Activated CD8-positive, alpha-beta memory T cell treated with anti-CD3 and anti-CD28 coated beads for 36 hours (primary cell): ENCODE data around the gene GORASP1. TPM values are rescaled to one million over a fixed set of nuclear protein-coding genes. Genes with fewer than 3 reads are reported as not detected.

Experiments used
- CTCF ChIA-PET: fragments of 350-600 bp; sonication (Branson Sonifier 250); formaldehyde crosslinking; loops from one replicate; lab custom pipeline; 2021; ENCODE audit warnings: antibody characterized with exemption; lab: Charles Lee
- POLR2A ChIA-PET: fragments of 350-600 bp; sonication (Branson Sonifier 250); formaldehyde crosslinking; loops from one replicate; lab custom pipeline; 2021; ENCODE audit warnings: antibody characterized with exemption; lab: Charles Lee
- total RNA-seq, 2 experiments: library from RNA; stranded (reverse); gene quantifications; one replicate each; pipeline ENCODE4 v1.2.3, GENCODE V29; 2021

The GORASP1 gene
- total RNA-seq, 2 experiments from 2014 or later = 22.3 to 24.2 TPM

DNA sequence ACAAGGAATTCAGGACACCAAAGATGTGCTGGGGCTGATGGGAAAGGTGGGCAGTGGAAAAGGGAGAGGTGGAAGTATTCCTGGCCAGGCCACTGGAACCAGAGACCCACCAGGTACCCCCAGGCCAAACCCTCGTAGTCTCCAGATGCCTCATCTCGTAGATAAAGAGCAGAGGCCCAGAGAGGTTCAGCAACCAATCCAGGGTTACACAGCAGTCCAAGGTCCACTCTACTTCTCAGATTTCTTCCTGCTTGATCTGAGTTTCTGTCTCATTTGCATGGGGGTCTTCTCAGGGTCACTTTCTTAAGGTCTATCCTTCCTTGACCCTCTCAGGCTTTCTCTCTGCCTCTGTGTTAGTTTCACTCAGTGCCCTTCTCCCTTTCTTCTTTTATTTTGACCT lies 5.1 kb upstream of the GORASP1 start:
- ChIA-PET POLR2A (no interaction called here), CTCF (no interaction called here)

GRCh38 chr3:39112113-39112512 lies 4.7 kb upstream of the GORASP1 start:
- ChIA-PET POLR2A (no interaction called here), CTCF (no interaction called here)

- POLR2A ChIA-PET = no interaction called here
- CTCF ChIA-PET = no interaction called here
Observed at GRCh38 chr3:39110041-39110639, 2.7 kb upstream of the GORASP1 start.

DNA sequence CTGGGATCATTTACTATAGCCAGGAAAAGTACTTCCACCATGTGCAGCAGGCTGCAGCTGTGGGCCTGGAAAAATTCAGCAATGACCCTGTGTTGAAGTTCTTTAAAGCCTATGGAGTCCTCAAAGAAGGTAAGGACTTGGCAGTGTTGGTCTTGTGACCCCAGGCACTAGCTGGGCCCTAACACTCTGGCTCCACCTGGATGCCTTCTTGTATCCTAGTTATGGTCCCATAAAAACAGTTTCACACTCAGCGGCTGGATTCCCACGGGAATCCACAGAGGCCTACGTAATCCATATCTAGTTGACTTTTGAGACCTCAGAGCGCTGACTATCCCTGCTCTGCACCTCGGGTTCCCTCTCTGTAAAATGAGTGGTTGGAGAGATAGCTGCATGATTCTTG lies 1.7 kb upstream of the GORASP1 start:
- POLR2A ChIA-PET = no interaction called here
- CTCF ChIA-PET = interaction anchor here (1.3 to 2.2 kb wide), 3 partner anchors 42 to 183 kb away, joined by 3 to 7 read pairs (median 6); no protein-coding TSS in a partner anchor

GRCh38 chr3:39108200-39108710 lies 828 bp upstream of the GORASP1 start:
- ChIA-PET POLR2A (interaction anchor here (1.0 kb wide), 1 partner anchor 943 kb away, joined by 3 read pairs; no protein-coding TSS in a partner anchor), CTCF (interaction anchor here (0.7 to 2.2 kb wide), 8 partner anchors 12 to 184 kb away, joined by 3 to 7 read pairs (median 4); no protein-coding TSS in a partner anchor)

DNA sequence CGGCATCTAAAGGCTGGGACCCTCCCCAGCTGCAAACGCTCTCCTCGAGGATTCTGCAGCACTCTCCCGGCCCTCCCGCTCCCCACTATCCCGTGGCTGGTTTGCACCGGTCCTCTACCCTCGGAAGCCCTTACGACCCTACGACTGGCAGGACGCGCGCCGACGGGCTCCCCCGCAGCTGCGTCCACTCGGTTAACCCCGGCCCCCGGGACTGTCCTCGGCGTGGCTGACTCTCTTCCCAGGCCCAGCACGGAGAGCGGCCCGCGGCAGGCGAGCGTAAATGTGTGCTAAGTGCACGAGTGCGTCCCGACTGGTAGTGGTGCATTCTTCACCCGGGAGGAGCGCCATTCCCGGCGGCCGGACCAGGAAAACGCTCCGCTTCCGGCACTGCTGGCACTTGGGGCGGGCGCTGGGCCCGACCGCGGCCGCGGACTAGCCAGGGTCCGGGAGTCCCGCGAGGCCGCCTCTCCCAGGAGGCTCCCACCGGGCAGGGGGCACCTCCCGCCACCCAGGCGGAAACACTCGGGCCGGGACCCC lies 508 bp downstream of the GORASP1 start:
- ChIA-PET POLR2A (interaction anchor here (0.7 kb wide), 1 partner anchor 42 kb away, joined by 3 read pairs; no protein-coding TSS in a partner anchor), CTCF (interaction anchor here (1.1 to 2.2 kb wide), 4 partner anchors 19 to 182 kb away, joined by 3 to 7 read pairs (median 4); no protein-coding TSS in a partner anchor)

- ChIA-PET POLR2A (interaction anchor here (0.6 kb wide), 1 partner anchor 43 kb away, joined by 3 read pairs; no protein-coding TSS in a partner anchor), CTCF (interaction anchor here (1.1 to 2.0 kb wide), 5 partner anchors 11 to 182 kb away, joined by 3 to 6 read pairs (median 3); no protein-coding TSS in a partner anchor)
Observed at GRCh38 chr3:39106281-39106811, 1.1 kb downstream of the GORASP1 start.

DNA sequence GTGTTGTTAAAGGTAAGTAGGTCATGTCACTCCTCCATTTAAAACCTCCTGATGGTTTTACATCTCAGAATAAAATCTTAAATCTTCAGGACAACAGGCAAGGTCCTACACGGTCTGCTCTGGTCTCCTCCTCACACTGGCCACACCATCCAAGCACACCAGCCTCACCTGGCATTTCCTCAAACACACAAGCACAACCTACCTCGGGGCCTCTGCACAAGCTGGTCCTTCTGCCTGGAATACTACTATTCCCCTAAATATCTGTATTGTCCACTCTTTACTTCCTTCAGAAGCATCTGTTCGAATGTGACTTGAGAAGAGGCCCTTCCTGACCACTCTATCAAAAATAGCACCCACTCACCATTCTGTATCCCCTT lies 1.8 kb downstream of the GORASP1 start:
- ChIA-PET CTCF (interaction anchor here (1.3 to 2.0 kb wide), 4 partner anchors 10 to 183 kb away, joined by 3 to 6 read pairs (median 3); no protein-coding TSS in a partner anchor), POLR2A (no interaction called here)

- POLR2A ChIA-PET = no interaction called here
- CTCF ChIA-PET = interaction anchor here (0.8 to 1.5 kb wide), 4 partner anchors 9 to 183 kb away, joined by 3 to 5 read pairs (median 4); no protein-coding TSS in a partner anchor
Observed at GRCh38 chr3:39104961-39105686, 2.3 kb downstream of the GORASP1 start.

- ChIA-PET POLR2A (interaction anchor here (0.5 kb wide), 1 partner anchor 65 kb away, joined by 6 read pairs; no protein-coding TSS in a partner anchor), CTCF (interaction anchor here (0.8 to 1.3 kb wide), 2 partner anchors 88 to 184 kb away, joined by 4 to 5 read pairs; no protein-coding TSS in a partner anchor)
Observed at GRCh38 chr3:39103791-39104552, 3.5 kb downstream of the GORASP1 start.

DNA sequence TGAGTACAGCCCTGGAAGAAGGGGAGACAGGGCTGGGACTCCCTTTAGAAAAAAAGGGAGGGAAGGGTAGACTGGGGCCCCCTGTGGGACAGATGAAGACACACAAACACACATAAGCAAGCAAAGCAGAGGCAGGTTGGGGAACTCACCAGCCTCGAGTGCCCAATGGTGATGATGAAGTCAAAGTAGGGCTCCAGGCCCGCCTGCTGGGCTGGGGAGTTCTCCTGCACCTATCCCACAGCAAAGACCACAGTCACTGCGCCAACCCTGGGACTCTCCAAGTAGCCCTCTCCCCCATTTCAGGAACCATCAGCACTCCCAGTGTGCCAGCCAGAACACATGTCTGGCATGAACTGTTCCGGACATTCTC lies 4.1 kb downstream of the GORASP1 start:
- POLR2A ChIA-PET = no interaction called here
- CTCF ChIA-PET = no interaction called here

DNA sequence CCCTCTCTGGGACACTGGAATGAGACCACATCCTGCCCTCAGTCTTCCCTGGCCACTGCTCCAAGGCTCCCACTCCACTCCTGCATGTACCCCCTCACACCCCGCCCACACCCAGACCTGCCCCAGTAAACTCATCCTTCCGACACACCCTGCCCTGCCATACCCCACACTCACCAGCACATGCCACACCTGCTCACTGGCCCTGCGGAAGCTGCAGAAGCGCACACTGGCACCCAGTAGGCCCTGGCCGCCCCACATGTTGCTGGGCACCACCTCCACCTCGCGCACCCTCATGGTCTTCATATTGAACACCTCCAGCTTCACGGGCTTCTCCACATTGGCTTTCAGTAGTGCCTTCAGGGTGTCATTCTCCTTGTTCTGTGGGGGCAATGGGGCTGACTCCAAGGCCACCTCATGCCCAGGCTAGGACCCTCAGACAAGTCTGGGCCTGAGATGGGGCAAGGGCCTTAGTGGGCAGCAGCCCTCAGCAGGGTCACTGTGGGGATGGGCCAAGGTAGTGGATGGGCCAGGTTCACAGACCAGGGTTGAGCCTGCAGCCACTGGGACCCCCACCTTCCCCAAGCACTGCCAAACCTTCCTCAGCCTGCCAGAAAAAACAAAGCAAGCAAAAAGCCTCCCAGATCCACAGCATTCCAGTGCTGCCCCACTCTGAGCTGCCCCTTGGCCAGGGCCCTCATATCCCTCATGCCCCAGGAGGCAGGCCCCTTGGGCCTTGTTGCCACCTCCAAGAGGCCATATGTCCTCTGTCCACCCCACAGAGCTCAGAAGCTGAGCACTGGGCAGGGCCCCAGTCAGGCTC lies 4.7 kb downstream of the GORASP1 start:
- ChIA-PET CTCF (no interaction called here), POLR2A (no interaction called here)

- CTCF ChIA-PET = interaction anchor here (0.7 to 1.0 kb wide), 3 partner anchors 16 to 190 kb away, joined by 3 read pairs; no protein-coding TSS in a partner anchor
- POLR2A ChIA-PET = no interaction called here
Observed at GRCh38 chr3:39101022-39101689, 6.3 kb downstream of the GORASP1 start.

DNA sequence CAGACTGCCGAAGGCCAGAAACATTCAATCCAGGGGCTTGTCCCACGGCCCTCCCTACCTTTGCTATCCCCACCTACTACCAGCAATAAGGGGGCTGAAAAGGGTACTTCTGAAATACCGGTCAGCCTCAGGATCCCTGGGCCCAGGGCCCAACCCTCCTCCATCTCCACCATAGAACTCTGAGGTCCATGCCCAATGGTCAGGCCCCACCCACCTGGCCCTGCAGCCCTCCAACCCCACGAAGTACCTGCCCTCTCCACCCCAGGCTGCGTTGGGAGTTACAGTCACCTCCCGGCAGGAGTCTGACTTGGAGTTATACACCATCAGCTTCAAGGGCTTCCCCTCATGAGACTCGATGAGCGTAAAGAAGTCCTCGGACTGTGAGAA lies 6.9 kb downstream of the GORASP1 start:
- POLR2A ChIA-PET = no interaction called here
- CTCF ChIA-PET = interaction anchor here (1.0 kb wide), 2 partner anchors 15 to 191 kb away, joined by 3 read pairs; no protein-coding TSS in a partner anchor

GRCh38 chr3:39099738-39100499 lies 7.5 kb downstream of the GORASP1 start:
- ChIA-PET CTCF (no interaction called here), POLR2A (no interaction called here)

DNA sequence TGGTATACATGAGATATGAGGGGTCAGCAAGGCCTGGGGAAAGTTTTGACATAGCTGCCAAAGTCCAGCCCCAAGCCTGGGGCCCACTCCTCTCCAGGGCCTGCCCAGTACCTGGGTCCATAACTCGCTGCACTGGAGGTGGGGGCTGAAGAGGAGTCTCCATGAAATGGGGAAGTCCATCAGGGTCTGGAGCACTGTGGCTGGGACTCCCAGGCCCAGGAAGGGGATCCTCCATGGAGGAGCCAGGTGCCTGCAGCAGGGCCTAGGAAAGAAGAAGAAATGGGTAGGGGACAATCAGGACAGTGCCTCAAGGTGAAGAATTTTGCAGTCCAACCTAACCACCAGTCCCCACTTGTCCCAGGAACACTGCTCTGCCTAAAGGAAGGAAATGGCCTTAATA lies 8.2 kb downstream of the GORASP1 start:
- POLR2A ChIA-PET = no interaction called here
- CTCF ChIA-PET = no interaction called here
